Keratinocyte (primary cell): ENCODE data around the gene DENND1A. TPM values are rescaled to one million over a fixed set of nuclear protein-coding genes. Genes with fewer than 3 reads are reported as not detected.

ENCODE experiments used
- DNase-seq: peaks from one replicate; pipeline ENCODE4 v3.0.0-alpha.2; 2011; ENCODE audit warnings: low read depth, missing footprints, low spot score
- FAIRE-seq: peaks from 2 replicates; lab custom pipeline; 2011; peaks lifted over from hg19 to GRCh38; lab: Jason Lieb, UNC
- H2AFZ ChIP-seq: 2 replicates; pipeline ENCODE4 v1.6.0; 2012; ENCODE audit warnings: low read length, control low read depth, inconsistent platforms; ENCODE audit not compliant: control insufficient read depth
- H3K27ac ChIP-seq: 2 replicates; pipeline ENCODE4 v1.5.1; 2011; ENCODE audit warnings: low read length; ENCODE audit not compliant: control insufficient read depth, insufficient read depth
- H3K27me3 ChIP-seq: 3 replicates; pipeline ENCODE4 v1.6.0; 2011; ENCODE audit warnings: low read length; ENCODE audit not compliant: control insufficient read depth, insufficient read depth; ENCODE audit errors: extremely low read depth
- H3K36me3 ChIP-seq, 2 experiments: 2 replicates in 1 of 2; 3 replicates in 1 of 2; pipeline ENCODE4 v1.5.1; 2011; ENCODE audit warnings: low read length in 2 of 2, mild to moderate bottlenecking in 1 of 2; ENCODE audit not compliant: control insufficient read depth in 2 of 2, insufficient read depth in 2 of 2; ENCODE audit errors: extremely low read depth in 1 of 2
- H3K4me1 ChIP-seq: 3 replicates; pipeline ENCODE4 v1.5.1; 2011; ENCODE audit warnings: low read length; ENCODE audit not compliant: control insufficient read depth, insufficient read depth; ENCODE audit errors: extremely low read depth
- H3K4me2 ChIP-seq: 3 replicates; pipeline ENCODE4 v1.6.0; 2011; ENCODE audit warnings: low read depth, low read length; ENCODE audit not compliant: control insufficient read depth, insufficient read depth; ENCODE audit errors: extremely low read depth
- H3K4me3 ChIP-seq, 3 experiments: fragments of 200-600 bp in 1 of 3; sonication (generic) in 1 of 3; 2 replicates in 2 of 3; 3 replicates in 1 of 3; pipeline ENCODE4 v1.5.1; 2011 to 2016; ENCODE audit warnings: low read length in 3 of 3, mild to moderate bottlenecking in 3 of 3, control low read depth in 2 of 3, inconsistent platforms in 1 of 3, low read depth in 1 of 3, mixed read lengths in 1 of 3, mixed run types in 1 of 3, moderate library complexity in 1 of 3; ENCODE audit not compliant: control insufficient read depth in 2 of 3, insufficient read depth in 2 of 3; ENCODE audit errors: extremely low read depth in 1 of 3
- H3K79me2 ChIP-seq: 2 replicates; pipeline ENCODE4 v1.6.0; 2012; ENCODE audit warnings: low read length; ENCODE audit not compliant: control insufficient read depth, insufficient read depth
- H3K9ac ChIP-seq: 3 replicates; pipeline ENCODE4 v1.6.0; 2011; ENCODE audit warnings: low read length; ENCODE audit not compliant: control insufficient read depth, insufficient read depth; ENCODE audit errors: extremely low read depth
- H3K9me1 ChIP-seq: 3 replicates; pipeline ENCODE4 v1.6.0; 2011; ENCODE audit warnings: low read length; ENCODE audit not compliant: control insufficient read depth, insufficient read depth; ENCODE audit errors: extremely low read depth
- H3K9me3 ChIP-seq: 2 replicates; pipeline ENCODE4 v1.5.1; 2012; ENCODE audit warnings: low read depth, low read length; ENCODE audit not compliant: control insufficient read depth
- H4K20me1 ChIP-seq: 3 replicates; pipeline ENCODE4 v1.6.0; 2011; ENCODE audit warnings: low read length; ENCODE audit not compliant: control insufficient read depth, insufficient read depth; ENCODE audit errors: extremely low read depth
- CTCF ChIP-seq, 3 experiments: IDR thresholded peaks in 1 of 3; conservative IDR thresholded peaks in 1 of 3; optimal IDR thresholded peaks in 1 of 3; 2 replicates in 2 of 3; 3 replicates in 1 of 3; pipeline versions ENCODE3 to v1.5.1; 2011; ENCODE audit warnings: low read length in 3 of 3, mild to moderate bottlenecking in 3 of 3, moderate library complexity in 2 of 3, control low read depth in 1 of 3, inconsistent platforms in 1 of 3; ENCODE audit not compliant: insufficient read depth in 2 of 3; ENCODE audit errors: extremely low read depth in 1 of 3
- EZH2 ChIP-seq: IDR thresholded peaks from one replicate; pipeline ENCODE4 v1.6.1; 2012; ENCODE audit warnings: inconsistent platforms, mild to moderate bottlenecking, low read length, moderate library complexity
- dilution Hi-C: fragments of 300-500 bp; cut with MboI; formaldehyde crosslinking; loops from one replicate; pipeline ENCODE4 v1.7.0; 2020; ENCODE audit warnings: low sequenced_read_pairs; ENCODE audit not compliant: extremely low pct_ligation_motif_present
- polyA plus RNA-seq, 5 experiments: library from polyadenylated mRNA; depleted of rRNA in 3 of 5; stranded (reverse) in 3 of 5; stranded (forward) in 1 of 5; unstranded in 1 of 5; fragments of >200 nt; gene quantifications; 1 replicate in 1 of 5; 2 replicates in 3 of 5; 3 replicates in 1 of 5; pipeline versions ENCODE4 v1.2.1 to v1.2.3, GENCODE V29; 2011 to 2012; ENCODE audit warnings: missing spikeins in 2 of 5, low read depth in 1 of 5, low replicate concordance in 1 of 5

DENND1A gene
- polyA plus RNA-seq, 1 donor (not counting 4 experiments of a cell fraction or from before 2014, with no cell fraction given) = 13.0 TPM

GRCh38 chr9:123717581-123718175 is 212.2 kb downstream of the DENND1A start:
- Histone ChIP-seq H4K20me1 (no peaks in the 10 kb centered on the region), H3K27me3 (no peaks in the 10 kb centered on the region), H3K36me3 (no peaks in the 10 kb centered on the region), H3K9me1 (no peaks in the 10 kb centered on the region), H3K4me2 (no peak overlapping the region), H2AFZ (no peak overlapping the region), H3K9ac (no peak overlapping the region), H3K79me2 (no peaks in the 10 kb centered on the region), H3K27ac (no peak overlapping the region), H3K4me1 (no peaks in the 10 kb centered on the region), H3K4me3 (no peak overlapping the region), H3K9me3 (peaks cover 2% of the 10 kb centered on the region)
- no peak for FAIRE-seq
- TF ChIP-seq EZH2 = no peak
- no peak for TF ChIP-seq CTCF (optimal IDR thresholded peaks at IDR 0.05 in 1 of 3, IDR thresholded peaks at IDR 0.05 in 1 of 3, conservative IDR thresholded peaks at IDR 0.05 in 1 of 3; ENCODE audit: extremely low read depth in 1 of 3, insufficient read depth in 2 of 3, low read length in 3 of 3)
- dilution Hi-C loops = no loop called here
- no peak for DNase-seq

- Histone ChIP-seq H3K79me2 (no peaks in the 10 kb centered on the region), H3K4me3 (no peak overlapping the region), H3K4me2 (no peak overlapping the region), H3K9me3 (no peaks in the 10 kb centered on the region), H3K36me3 (no peaks in the 10 kb centered on the region), H4K20me1 (no peaks in the 10 kb centered on the region), H3K9me1 (no peaks in the 10 kb centered on the region), H3K27me3 (no peaks in the 10 kb centered on the region), H3K27ac (no peak overlapping the region), H3K4me1 (no peaks in the 10 kb centered on the region), H3K9ac (no peak overlapping the region), H2AFZ (no peak overlapping the region)
- no peak for TF ChIP-seq EZH2
- no peak for TF ChIP-seq CTCF (optimal IDR thresholded peaks at IDR 0.05 in 1 of 3, IDR thresholded peaks at IDR 0.05 in 1 of 3, conservative IDR thresholded peaks at IDR 0.05 in 1 of 3; ENCODE audit: extremely low read depth in 1 of 3, insufficient read depth in 2 of 3, low read length in 3 of 3)
- DNase-seq = no peak
- FAIRE-seq = no peak
- dilution Hi-C loops = no loop called here
Measured at GRCh38 chr9:123716339-123716945, 213.5 kb downstream of the DENND1A start.
